Measurements from ENCODE around the gene AFP.

The AFP gene

DNA sequence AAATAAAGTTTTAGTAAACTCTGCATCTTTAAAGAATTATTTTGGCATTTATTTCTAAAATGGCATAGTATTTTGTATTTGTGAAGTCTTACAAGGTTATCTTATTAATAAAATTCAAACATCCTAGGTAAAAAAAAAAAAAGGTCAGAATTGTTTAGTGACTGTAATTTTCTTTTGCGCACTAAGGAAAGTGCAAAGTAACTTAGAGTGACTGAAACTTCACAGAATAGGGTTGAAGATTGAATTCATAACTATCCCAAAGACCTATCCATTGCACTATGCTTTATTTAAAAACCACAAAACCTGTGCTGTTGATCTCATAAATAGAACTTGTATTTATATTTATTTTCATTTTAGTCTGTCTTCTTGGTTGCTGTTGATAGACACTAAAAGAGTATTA, 31.6 kb upstream of the AFP start:
- no peaks in the 10 kb centered on the region for H3K9me3 ChIP-seq
- H3K4me2 ChIP-seq: no peak overlapping the region

GRCh38 chr4:73405138-73405537, 30.9 kb upstream of the AFP start:
- no peaks in the 10 kb centered on the region for H3K9me3 ChIP-seq
- H3K4me1 ChIP-seq: no peaks in the 10 kb centered on the region
- H3K4me3 ChIP-seq: no peak overlapping the region
- H3K36me3 ChIP-seq: no peaks in the 10 kb centered on the region
- TF ChIP-seq Cebpa-rat (IDR thresholded peaks at IDR 0.05): no peak
- no peaks in the 10 kb centered on the region for H3K27me3 ChIP-seq
- no peak overlapping the region for H3K27ac ChIP-seq
- no peak overlapping the region for H3K9ac ChIP-seq
- H4K20me1 ChIP-seq: no peaks in the 10 kb centered on the region
- H3K4me2 ChIP-seq: no peak overlapping the region

More for the DNA sequence above, 31.6 kb upstream of the AFP start:
- Histone ChIP-seq H3K4me3 (no peak overlapping the region), H4K20me1 (no peaks in the 10 kb centered on the region), H3K27me3 (no peaks in the 10 kb centered on the region), H3K36me3 (no peaks in the 10 kb centered on the region), H3K9ac (no peak overlapping the region), H3K4me1 (no peaks in the 10 kb centered on the region), H3K27ac (no peak overlapping the region)
- no peak for TF ChIP-seq Cebpa-rat (IDR thresholded peaks at IDR 0.05)

DNA sequence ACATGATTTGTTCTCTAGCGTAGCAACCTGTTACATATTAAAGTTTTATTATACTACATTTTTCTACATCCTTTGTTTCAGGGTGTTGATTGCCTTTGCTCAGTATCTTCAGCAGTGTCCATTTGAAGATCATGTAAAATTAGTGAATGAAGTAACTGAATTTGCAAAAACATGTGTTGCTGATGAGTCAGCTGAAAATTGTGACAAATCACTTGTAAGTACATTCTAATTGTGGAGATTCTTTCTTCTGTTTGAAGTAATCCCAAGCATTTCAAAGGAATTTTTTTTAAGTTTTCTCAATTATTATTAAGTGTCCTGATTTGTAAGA, 29.5 kb upstream of the AFP start:
- Histone ChIP-seq H4K20me1 (no peaks in the 10 kb centered on the region), H3K4me1 (no peaks in the 10 kb centered on the region), H3K4me3 (no peak overlapping the region), H3K27me3 (no peaks in the 10 kb centered on the region), H3K9me3 (no peaks in the 10 kb centered on the region), H3K36me3 (no peaks in the 10 kb centered on the region), H3K4me2 (no peak overlapping the region), H3K9ac (no peak overlapping the region), H3K27ac (no peak overlapping the region)
- TF ChIP-seq Cebpa-rat (IDR thresholded peaks at IDR 0.05): no peak

DNA sequence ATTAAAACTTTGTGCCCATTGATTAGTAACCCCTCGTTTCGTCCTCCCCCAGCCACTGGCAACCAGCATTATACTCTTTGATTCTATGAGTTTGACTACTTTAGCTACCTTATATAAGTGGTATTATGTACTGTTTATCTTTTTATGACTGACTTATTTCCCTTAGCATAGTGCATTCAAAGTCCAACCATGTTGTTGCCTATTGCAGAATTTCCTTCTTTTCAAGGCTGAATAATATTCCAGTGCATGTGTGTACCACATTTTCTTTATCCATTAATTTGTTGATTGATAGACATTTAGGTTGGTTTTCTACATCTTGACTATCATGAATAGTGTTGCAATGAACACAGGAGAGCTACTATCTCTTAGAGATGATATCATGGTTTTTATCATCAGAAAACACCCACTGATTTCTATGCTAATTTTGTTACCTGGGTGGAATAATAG, 28.8 kb upstream of the AFP start:
- Histone ChIP-seq H3K27me3 (no peaks in the 10 kb centered on the region), H3K4me3 (no peak overlapping the region)

GRCh38 chr4:73408181-73408867, 27.7 kb upstream of the AFP start:
- no peak overlapping the region for H3K27ac ChIP-seq
- no peak for TF ChIP-seq Cebpa-rat (IDR thresholded peaks at IDR 0.05)
- H3K36me3 ChIP-seq: no peaks in the 10 kb centered on the region
- no peaks in the 10 kb centered on the region for H3K4me1 ChIP-seq
- H3K9ac ChIP-seq: no peak overlapping the region
- H3K27me3 ChIP-seq: no peaks in the 10 kb centered on the region
- no peaks in the 10 kb centered on the region for H4K20me1 ChIP-seq
- no peak overlapping the region for H3K4me3 ChIP-seq
- H3K9me3 ChIP-seq: no peaks in the 10 kb centered on the region
- no peak overlapping the region for H3K4me2 ChIP-seq

More for the DNA sequence above, 28.8 kb upstream of the AFP start:
- TF ChIP-seq Cebpa-rat (IDR thresholded peaks at IDR 0.05): no peak
- Histone ChIP-seq H3K4me1 (no peaks in the 10 kb centered on the region), H3K9ac (no peak overlapping the region), H3K4me2 (no peak overlapping the region), H3K27ac (no peak overlapping the region), H3K36me3 (no peaks in the 10 kb centered on the region), H4K20me1 (no peaks in the 10 kb centered on the region), H3K9me3 (no peaks in the 10 kb centered on the region)

- no peak overlapping the region for H3K4me2 ChIP-seq
- no peaks in the 10 kb centered on the region for H3K4me1 ChIP-seq
- H3K9ac ChIP-seq: no peak overlapping the region
- TF ChIP-seq Cebpa-rat (IDR thresholded peaks at IDR 0.05): no peak
- H3K27ac ChIP-seq: no peak overlapping the region
- no peaks in the 10 kb centered on the region for H3K36me3 ChIP-seq
- no peaks in the 10 kb centered on the region for H4K20me1 ChIP-seq
- no peak overlapping the region for H3K4me3 ChIP-seq
- H3K27me3 ChIP-seq: no peaks in the 10 kb centered on the region
- H3K9me3 ChIP-seq: no peaks in the 10 kb centered on the region
These were observed 26.8 kb upstream of the AFP start for GRCh38 chr4:73409012-73409862.

DNA sequence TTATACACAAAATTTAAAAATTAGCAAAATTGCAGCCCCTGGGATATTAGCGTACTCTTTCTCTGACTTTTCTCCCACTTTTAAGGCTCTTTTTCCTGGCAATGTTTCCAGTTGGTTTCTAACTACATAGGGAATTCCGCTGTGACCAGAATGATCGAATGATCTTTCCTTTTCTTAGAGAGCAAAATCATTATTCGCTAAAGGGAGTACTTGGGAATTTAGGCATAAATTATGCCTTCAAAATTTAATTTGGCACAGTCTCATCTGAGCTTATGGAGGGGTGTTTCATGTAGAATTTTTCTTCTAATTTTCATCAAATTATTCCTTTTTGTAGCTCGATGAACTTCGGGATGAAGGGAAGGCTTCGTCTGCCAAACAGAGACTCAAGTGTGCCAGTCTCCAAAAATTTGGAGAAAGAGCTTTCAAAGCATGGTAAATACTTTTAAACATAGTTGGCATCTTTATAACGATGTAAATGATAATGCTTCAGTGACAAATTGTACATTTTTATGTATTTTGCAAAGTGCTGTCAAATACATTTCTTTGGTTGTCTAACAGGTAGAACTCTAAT, 26.0 kb upstream of the AFP start:
- no peak overlapping the region for H3K9ac ChIP-seq
- H3K27ac ChIP-seq: no peak overlapping the region
- H3K4me1 ChIP-seq: no peaks in the 10 kb centered on the region
- H3K27me3 ChIP-seq: no peaks in the 10 kb centered on the region
- no peaks in the 10 kb centered on the region for H4K20me1 ChIP-seq
- no peaks in the 10 kb centered on the region for H3K9me3 ChIP-seq
- no peak for TF ChIP-seq Cebpa-rat (IDR thresholded peaks at IDR 0.05)
- no peak overlapping the region for H3K4me3 ChIP-seq
- H3K36me3 ChIP-seq: no peaks in the 10 kb centered on the region
- H3K4me2 ChIP-seq: no peak overlapping the region

- Histone ChIP-seq H3K27me3 (no peaks in the 10 kb centered on the region), H3K4me2 (no peak overlapping the region), H3K4me1 (no peaks in the 10 kb centered on the region)
These were observed 24.9 kb upstream of the AFP start for GRCh38 chr4:73410916-73411730.

DNA sequence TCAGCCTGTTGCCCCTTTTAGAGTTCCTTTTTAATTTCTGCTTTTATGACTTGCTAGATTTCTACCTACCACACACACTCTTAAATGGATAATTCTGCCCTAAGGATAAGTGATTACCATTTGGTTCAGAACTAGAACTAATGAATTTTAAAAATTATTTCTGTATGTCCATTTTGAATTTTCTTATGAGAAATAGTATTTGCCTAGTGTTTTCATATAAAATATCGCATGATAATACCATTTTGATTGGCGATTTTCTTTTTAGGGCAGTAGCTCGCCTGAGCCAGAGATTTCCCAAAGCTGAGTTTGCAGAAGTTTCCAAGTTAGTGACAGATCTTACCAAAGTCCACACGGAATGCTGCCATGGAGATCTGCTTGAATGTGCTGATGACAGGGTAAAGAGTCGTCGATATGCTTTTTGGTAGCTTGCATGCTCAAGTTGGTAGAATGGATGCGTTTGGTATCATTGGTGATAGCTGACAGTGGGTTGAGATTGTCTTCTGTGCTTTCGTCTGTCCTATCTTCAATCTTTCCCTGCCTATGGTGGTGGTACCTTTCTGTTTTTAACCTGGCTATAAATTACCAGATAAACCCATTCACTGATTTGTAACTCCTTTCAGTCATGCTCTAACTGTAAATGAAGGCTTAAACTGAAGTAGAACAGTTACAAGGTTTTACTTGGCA, 24.1 kb upstream of the AFP start:
- Histone ChIP-seq H3K9me3 (no peaks in the 10 kb centered on the region), H3K4me3 (no peak overlapping the region), H3K9ac (no peak overlapping the region), H3K27ac (no peak overlapping the region), H3K4me2 (no peak overlapping the region), H3K27me3 (no peaks in the 10 kb centered on the region), H3K4me1 (no peaks in the 10 kb centered on the region), H4K20me1 (no peaks in the 10 kb centered on the region), H3K36me3 (no peaks in the 10 kb centered on the region)
- TF ChIP-seq Cebpa-rat (IDR thresholded peaks at IDR 0.05): no peak

More at GRCh38 chr4:73410916-73411730, 24.9 kb upstream of the AFP start:
- no peak overlapping the region for H3K9ac ChIP-seq
- H3K27ac ChIP-seq: no peak overlapping the region
- no peak overlapping the region for H3K4me3 ChIP-seq
- no peaks in the 10 kb centered on the region for H4K20me1 ChIP-seq
- H3K36me3 ChIP-seq: no peaks in the 10 kb centered on the region
- no peaks in the 10 kb centered on the region for H3K9me3 ChIP-seq
- TF ChIP-seq Cebpa-rat (IDR thresholded peaks at IDR 0.05): no peak
